Measurements from ENCODE around the gene ZNF543.
"Not testable (repeated sequence)": the region's sequence is repeated elsewhere in the genome, so short reads cannot be mapped to it uniquely, and the experiment has no call there.

Gene ZNF543

GRCh38 chr19:57321751-57322150, 1.5 kb downstream of the ZNF543 start:
- DNase-seq = no peak

- DNase-seq = no peak
Measured at GRCh38 chr19:57324992-57325391, 4.7 kb downstream of the ZNF543 start.

GRCh38 chr19:57327993-57328392, 7.7 kb downstream of the ZNF543 start:
- no peak for DNase-seq

- no peak for DNase-seq
Measured at GRCh38 chr19:57334191-57334590, 13.9 kb downstream of the ZNF543 start.

- DNase-seq = no peak
Measured at GRCh38 chr19:57338877-57339276, 18.6 kb downstream of the ZNF543 start.

GRCh38 chr19:57342582-57342981, 22.3 kb downstream of the ZNF543 start:
- no peak for DNase-seq

- DNase-seq = no peak
Measured at GRCh38 chr19:57348136-57348535, 27.9 kb downstream of the ZNF543 start.

GRCh38 chr19:57350877-57351805, 30.9 kb downstream of the ZNF543 start, which contains the start of gene ZNF304:
ZNF304 (plus strand) TSS chr19:57351271; CDS start chr19:57351665, 394 bp downstream.
- peak; percentile 93 for DNase-seq

- DNase-seq = no peak
Measured at GRCh38 chr19:57351867-57352266, 31.6 kb downstream of the ZNF543 start.

GRCh38 chr19:57355916-57356315, 35.6 kb downstream of the ZNF543 start:
- no peak for DNase-seq

- no peak for DNase-seq
Measured at GRCh38 chr19:57357406-57357805, 37.1 kb downstream of the ZNF543 start.

- no peak for DNase-seq
Measured at GRCh38 chr19:57359300-57359699, 39.0 kb downstream of the ZNF543 start.

- no peak for DNase-seq
Measured at GRCh38 chr19:57362419-57362818, 42.1 kb downstream of the ZNF543 start.

- peak; percentile 99 for DNase-seq
Measured at GRCh38 chr19:57362997-57363687, 42.9 kb downstream of the ZNF543 start, which contains the start of the genes TRAPPC2B and ZNF547. TRAPPC2B (plus strand) TSS chr19:57363551; CDS start chr19:57364834, 1,283 bp downstream. ZNF547 (plus strand) TSS chr19:57363551; CDS start chr19:57368556, 5,005 bp downstream.

- DNase-seq = no peak
Measured at GRCh38 chr19:57363688-57364181, 43.5 kb downstream of the ZNF543 start.

- no peak for DNase-seq
Measured at GRCh38 chr19:57366776-57367175, 46.5 kb downstream of the ZNF543 start.

GRCh38 chr19:57374179-57374578, 53.9 kb downstream of the ZNF543 start:
- DNase-seq = no peak

GRCh38 chr19:57374647-57375046, 54.4 kb downstream of the ZNF543 start:
- not testable (repeated sequence) for DNase-seq

- DNase-seq = no peak
Measured at GRCh38 chr19:57376151-57376550, 55.9 kb downstream of the ZNF543 start.

GRCh38 chr19:57377498-57378146, 57.4 kb downstream of the ZNF543 start:
- DNase-seq = no peak

Measured in amniotic stem cell (primary cell).